NOMO-1 treated with DMSO at 0.1 percent for 48 hours (cell line): ENCODE data around the gene VPS8.
A peak's percentile ranks its signal among the peaks of the same experiment; 100 is the strongest.

Source experiments
- DNase-seq: peaks from one replicate; lab custom pipeline; 2025; ENCODE audit not compliant: unreplicated experiment; lab: John Stamatoyannopoulos, UW

Gene VPS8

DNA sequence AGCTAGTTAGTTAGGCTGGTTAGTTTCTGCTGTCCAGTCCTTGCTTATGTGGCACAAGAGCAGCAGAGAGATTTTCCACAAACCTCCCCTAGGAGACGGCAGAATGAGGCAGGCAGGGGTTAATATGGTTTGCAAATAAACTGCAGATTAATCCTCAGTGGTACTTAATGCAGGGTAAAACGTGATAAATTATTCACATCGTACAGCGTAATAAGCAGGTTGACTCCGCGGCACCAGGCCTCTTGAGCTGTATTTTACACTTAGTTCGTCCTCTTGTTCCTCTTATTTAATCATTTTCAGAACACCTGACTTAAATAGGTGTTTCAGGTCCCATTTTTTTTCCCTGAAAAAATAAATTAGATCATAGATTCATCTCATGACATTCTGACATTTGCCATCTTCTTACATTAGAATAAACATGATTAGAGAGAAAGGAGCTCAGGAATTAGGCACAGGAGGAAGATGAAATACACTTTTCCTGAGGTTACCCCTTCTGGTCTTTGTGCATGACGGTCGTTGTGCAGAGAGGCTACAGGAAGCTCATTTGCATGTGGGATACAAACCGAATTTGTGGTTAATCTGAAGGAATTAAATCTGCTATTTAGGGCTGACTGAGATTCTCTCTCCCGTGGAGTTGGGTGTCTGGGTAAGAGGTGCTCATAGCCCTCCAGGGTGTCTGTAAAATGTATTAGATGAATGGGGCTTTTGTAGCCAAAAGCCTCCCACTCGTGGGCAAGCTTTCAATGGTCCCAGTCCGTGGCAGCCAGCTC lies 27.1 kb upstream of the VPS8 start:
- peak; percentile 47 for DNase-seq

DNA sequence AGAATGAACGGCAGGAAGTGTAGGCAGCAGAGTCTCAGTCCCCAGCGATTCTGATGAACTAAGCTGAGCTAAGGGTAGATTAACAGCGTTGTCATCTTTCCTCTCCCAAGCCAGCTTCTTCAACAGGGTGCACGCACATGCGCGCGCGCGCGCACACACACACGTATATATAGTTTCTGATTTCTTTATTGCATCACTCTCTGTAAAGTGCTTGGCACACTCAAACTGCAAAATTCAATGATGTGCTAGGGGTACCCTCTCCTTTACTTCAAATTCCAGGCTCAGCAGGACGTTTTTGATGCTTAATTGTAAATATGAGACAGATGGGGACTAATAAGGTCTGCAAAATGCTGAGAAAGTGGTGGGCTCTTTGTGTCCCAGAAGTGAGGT lies 26.1 kb upstream of the VPS8 start:
- peak; percentile 42 for DNase-seq

DNA sequence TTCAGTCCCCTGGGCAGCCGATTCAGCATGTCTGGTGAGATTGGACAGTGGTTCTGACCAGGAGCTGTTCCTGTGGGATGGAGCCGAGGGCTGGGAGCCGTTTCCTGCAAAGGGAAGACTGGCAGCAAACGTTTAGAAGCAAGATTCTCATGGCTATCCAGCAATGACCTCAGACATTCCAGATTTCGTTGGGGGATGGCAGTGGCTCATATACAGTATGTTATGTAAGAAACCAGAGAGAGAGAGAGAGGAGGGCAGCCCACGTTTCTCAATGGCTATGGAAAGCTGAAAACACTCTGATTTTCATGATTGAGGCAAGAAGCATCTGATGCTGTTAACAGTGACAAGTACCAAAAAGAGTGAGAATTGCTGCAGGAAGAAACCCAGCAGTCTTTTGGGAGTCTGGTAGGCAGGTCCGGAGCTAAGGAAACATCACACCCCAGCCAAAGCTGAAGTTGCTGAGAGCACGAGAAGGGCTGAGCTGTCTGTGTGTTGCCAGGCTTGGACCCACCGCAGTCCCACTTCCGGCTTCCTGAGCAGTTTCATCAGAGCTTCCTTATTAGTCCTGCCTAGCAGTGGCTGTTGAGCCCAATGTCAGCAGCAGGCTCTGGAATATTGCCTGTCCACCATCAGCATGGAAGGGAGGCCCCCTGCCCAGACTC lies 25.6 kb upstream of the VPS8 start:
- peak; percentile 85 for DNase-seq

DNA sequence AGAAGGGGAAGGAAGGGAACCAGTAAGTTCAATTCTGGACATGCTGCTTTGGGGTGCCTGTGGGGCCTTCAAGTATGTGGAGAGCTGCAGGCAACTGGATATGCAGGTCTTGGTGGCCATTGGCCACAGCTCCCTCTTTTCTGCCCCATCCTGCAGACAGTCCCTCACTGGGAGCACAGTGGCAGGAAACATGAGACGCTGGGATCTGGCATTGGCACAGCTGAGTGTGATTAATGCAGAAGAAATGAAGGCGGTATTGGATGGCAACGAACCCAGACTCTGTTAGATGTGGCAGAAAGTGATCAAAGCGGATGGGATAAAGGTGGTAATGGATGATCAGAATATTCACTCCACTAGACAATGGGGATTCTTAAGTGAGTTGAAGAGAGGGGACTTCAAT lies 23.2 kb upstream of the VPS8 start:
- no peak for DNase-seq

DNA sequence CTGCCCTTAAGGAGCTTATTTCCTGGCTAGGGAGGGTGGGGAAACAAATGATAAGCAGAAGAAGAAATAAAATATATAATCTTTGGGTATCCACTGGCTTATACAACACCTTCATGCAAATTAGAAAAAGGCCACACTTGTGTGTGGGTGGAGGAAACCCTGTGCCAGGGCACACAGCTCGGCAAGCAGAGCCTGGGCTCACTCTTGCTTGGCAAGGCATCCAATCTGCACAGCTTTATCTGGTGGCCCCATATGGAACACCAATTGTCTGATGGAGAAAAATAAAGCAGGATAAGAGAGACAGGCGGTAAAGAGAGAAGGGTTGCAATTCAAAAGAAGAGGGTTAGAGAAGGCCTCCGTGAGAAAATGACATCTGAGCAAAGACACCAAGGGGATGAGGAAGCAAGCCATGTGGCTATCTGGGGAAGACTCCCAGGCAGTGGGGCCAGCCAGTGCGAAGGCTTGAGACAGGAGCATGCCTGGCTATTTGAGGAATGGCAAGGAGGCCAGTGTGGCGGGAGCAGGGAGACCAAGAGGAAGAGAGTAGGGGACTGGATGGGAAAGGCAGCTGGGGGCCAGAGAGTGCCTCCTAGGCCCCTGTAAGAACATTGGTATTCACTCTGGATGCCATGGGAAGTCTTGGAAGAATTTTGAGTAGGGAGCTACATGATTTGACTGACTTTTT lies 22.5 kb upstream of the VPS8 start:
- no peak for DNase-seq

DNA sequence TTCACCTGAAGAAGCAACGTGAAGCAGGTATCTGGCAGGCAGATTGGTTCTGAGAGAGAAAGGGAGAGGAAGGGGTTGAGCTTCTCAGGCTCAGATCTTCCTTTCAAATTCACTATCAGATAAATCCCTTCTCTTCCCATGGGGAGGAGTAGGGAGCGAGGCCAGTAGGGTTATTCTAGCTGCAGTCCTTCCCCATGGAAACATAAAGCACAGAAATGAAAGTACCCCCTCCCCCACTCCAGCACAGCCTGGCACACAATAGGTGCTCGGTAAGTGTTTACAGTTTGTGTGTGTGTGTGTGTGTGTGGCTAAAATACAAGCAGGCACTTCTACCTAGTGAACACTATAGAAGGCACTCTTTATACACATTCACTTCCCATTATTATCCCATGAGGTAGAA lies 20.8 kb upstream of the VPS8 start:
- DNase-seq, result no peak

DNA sequence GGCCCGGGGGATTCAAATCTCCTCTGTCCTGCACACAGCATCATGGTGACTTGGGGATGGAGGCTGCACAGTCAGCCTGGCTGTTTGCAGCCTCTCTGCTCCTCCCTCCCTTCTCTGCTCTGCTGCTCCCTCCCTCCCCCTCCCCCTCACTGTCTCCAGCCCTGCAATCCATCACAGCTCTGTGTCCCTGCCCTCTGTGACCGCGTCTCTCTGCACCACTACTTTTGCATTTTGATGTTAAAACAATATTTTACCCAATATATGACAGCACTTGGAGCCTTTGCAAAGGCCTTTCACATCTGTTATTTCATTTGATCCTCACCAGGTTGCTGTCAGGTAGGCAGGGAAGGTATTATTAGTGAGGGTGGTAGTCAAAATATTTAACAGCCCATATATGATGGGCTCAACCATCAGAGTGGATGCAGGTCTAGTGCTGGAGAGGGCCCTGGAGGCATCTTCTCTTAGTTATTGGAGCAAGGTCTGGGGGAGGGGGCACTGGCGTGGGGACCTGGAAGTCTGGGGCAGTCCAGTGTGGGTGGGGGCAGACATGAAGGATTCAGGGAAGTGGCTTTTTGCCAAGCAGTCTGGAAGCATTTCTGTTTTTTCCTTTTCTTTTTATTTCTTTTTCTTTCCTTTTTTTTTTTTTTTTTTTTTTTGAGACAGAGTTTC lies 16.3 kb upstream of the VPS8 start:
- no peak for DNase-seq

DNA sequence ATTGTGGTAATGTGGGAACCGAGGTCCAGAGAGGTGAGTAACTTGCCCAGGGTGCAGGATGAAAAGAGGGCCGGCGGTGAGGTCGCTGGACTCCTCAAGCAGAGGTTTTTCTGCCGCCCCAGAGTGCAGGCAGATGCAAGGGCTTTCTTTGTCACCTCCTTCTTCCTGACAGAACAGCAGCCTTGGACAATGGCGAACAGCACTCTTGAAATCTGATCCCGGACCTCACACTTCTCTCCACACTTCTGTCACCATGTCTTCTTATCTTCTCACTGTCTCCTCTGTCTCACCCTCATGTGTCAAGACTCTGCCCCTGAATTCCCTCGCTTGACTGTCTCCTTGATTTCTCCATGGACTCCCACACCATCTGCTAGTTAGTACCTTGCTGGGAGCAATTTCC lies 15.4 kb upstream of the VPS8 start:
- no peak for DNase-seq

DNA sequence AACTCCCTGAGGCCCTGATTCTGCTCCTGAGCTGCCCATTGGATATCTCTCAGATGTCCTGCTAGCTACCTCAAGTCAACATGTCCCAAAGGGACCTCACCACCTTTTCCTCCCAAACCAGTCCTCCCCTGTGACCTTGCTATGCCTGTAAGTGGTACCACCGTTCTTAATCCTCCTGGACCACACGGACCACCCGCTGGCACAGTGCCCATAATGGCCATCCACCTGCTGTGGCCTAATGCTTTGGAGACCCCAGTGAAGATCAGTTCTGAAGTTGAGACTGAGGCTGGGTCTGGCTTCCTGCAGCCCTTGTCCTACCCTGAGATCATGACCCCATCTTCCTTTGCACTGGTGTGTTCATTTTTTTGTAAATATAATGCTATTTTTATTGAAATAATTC lies 15.0 kb upstream of the VPS8 start:
- no peak for DNase-seq

DNA sequence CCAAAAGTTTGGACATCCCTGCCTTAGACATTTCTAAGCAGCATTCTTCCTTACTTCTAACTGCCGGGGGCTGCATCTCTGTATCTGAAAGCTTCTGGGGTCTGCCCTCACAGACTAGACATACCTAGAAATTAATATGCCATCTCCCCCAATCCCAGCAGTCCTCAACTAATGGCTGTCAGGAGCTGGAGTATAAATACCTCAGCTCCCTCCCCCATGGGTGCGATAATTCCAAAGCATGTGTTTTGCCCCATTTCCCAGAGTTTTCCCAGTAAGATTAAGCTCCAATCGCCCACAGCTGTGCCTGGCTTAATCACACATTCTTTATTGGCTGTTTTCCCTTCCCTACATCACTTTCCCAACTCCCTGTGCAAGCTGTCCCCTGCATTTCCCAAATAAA lies 13.8 kb upstream of the VPS8 start:
- DNase-seq, result no peak

DNA sequence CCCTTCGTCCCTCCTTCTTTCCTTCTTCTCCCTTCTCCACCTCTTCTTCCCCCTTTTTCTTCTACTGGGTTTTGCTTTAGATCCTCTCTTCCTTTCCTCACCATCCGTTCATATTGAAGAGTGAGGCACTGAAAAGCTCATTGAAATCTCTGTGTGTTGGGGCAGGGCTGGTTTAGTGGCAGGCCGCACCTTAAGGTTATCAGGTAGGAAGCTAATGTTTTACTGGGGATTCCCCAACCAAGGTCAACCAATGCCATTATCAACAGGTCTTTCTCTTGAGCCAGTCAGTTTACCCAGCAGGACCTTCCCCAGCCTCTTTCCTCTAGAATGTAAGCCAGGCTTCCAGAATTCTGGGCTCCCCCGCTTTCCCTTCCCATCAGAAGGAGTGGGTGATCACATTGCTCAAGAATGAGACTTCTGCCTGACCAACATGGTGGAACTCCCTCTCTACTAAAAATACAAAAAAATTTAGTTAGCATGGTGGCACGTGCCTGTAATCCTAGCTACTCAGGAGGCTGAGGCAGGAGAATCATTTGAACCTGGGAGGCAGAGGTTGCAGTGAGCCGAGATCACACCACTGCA lies 11.5 kb upstream of the VPS8 start:
- DNase-seq, result no peak

DNA sequence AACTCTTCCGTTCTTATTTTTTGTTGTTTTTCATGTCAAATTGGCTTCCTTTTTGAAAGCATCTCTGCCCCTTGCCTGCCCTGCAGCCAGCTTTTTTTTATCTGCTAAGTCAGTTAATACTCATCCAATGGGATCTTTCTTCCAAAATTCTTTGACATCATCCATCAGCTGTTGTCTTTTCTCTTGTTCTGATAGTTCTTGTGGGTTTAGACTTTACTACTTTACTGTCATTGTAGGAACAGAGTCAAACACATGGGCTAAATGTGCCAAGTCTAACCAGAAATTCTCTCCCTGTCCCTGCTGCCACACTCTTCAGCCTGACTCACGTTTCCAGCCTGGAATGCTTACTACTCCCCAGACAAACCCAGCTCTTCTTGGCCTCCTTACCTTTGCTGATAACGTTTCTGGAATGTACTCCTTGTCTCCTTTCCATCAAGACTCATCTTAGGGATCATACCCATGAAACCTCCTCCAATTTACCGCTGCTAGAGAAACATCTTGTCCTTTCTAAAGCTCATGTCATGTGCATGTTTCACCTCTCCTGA lies 10.7 kb upstream of the VPS8 start:
- DNase-seq, result no peak

DNA sequence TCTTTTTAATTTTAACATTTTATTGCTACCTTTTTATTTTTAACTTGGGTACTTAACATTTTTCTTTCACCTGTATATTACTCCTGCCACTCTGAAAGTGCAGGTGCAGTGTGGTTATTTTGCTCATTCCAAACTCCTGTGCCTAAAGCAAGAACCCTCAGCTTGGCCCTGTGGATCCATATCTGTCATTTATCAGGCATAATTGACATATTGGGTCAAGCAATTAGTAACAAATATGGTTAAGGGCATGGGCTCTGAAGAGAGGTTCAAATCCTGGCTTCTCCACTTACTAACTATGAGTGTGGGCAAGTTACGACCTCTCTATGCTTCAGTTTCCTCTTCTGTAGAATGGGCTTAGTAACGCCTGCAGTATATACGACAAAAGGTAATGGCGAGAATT lies 9.8 kb upstream of the VPS8 start:
- DNase-seq, result no peak

DNA sequence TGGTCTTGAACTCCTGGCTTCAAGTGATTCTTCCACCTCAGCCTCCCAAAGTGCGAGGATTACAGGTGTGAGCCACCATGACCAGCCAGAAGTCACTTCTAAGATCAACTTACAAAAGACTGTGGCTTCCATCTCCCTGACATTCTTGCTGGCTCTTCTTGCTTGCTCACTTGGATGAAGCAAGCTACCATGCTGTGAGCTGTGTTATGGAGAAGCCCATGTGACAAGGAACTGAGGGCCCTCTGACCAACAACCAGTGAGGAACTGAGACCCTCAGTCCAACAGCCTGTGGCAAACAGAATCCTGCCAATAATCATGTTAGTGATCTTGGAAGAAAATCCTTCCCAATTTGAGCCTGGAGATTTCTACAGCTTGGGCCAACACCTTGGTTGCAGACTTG lies 7.2 kb upstream of the VPS8 start:
- DNase-seq, result no peak

DNA sequence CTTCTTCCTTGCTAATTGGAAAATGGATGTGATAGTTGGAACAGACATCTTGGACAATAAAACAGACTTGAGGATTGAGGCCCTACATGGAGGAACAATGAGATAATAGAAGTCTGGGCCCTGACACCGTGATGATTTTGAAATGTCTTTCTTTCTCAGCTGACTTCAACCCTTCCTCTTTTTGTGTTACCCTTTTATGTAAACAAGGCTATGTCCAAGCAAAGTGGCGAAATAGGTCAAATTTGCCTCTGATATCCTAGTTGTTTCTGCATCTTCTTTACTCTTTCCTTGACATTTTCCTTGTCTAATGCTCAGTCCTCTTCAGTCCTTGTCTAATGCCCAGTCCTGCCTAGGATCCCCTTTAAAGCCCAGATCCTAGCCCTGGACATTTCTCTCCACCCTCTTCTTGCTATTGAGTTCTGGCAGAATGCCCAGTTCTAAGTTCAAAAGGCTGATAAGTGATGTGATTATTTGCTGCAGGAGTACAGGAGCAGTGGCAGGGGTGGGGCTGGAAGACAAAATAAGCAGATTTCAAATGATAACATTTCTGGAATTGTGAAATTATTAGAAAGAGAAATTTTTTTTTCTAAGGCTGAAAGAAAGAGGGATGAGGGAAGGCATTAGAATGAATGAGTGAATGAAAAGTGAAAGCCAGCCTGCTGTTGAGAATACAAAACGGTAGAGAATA lies 6.5 kb upstream of the VPS8 start:
- peak; percentile 97 for DNase-seq

DNA sequence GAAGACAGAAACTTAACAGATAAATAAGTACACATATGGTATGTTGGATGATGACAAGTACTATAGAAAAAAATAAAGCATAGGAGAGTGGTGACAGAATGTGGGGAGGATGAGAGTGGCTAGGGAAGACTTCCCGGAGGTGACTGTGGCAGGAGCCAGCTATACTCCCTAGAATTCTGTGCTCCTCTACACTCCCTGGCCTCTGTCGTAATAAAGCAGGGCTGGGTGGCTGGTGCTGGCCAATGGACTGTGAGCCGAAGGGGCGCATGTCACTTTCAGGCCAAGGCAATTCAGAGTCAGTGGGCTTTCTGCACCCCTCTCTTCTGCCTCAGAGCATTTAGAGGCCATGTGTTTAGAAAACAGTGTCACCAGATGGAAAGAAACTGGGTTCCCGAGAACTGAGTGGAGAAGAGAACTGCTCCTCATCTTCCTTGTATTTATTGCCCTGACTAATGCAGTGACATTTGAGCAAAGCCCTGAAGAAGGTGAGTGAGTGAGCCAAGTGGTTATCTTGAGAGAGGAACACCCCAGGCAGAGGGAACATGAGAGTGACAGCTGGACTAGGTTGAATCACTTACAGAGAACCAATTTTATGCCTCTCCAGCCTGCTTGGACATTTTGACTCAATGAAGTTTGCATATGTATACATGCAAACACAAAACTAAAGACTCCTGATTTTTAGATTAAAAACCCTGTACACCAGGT lies 5.2 kb upstream of the VPS8 start:
- no peak for DNase-seq

DNA sequence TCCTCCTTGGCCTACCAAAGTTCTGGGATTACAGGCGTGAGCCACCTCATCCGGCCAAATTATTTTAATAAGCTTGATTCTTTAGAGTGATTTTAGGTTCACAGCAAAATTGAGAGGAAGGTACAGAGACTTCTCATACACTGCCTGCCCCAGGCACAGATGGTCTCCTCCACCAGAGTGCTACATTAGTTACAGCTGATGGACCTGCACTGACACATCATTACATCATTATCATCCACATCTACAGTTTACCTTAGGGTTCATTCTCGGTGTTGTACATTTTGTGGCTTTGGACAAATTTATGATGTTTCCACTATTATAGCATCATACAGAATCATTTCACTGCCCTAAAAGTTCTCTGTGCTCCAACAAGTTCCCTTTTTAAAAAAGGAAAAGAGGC lies 4.4 kb upstream of the VPS8 start:
- no peak for DNase-seq

DNA sequence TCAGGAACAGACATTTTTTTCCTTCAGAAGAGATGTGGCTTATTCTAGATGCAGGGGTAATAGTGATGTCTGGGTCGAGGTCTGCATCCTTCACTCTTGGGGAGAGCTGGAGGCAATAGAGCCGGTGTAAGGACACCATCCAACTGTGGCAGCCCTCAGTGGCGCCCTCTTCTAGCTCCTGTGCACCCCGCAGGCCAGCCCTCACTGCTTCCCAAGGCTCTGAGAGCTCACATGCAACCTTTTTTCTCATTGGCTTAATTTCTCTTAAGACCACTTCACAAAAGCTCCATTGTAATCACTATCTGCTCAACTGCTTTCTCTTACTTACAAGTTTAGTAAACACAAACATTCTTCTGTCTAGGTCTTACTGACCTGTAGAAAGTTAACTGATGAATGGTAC lies 3.9 kb upstream of the VPS8 start:
- DNase-seq, result no peak

DNA sequence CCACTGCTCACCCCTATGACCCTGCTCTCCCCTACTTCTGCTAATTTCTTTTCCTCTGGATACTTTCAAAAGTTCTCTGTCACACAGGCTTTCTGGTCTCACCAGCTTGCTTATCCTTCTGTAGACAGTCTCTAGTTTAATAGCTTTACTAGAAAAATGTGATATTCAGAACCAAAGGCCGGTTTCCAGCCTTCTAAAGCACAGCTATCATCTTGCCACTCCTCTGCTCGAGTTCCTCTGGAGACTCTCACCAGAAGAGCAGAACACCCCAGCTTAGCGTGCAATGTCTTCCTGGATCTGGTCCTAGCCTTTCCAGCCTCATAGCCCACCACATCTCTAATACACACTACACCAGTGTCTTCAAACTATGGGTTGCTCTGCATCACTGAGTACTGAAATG lies 1.8 kb upstream of the VPS8 start:
- no peak for DNase-seq

DNA sequence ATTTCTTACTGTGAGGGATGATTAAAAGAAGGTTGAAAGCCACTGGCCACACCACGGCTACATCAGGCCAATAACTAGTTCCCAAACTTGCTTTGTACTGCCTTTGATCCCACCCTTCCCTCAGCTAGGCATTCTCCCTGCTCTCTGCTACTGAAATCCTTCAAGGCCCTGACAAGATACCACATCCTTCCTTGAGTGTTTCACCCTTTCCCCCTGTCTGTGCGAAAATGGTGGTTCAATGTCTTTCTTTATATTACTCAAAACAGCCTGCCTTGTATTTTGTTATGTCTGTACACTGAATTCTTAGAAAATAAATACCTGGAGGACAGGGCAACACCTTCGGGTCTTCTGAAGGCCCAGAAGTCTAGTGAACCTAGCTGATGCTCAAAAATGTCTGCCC lies 932 bp upstream of the VPS8 start:
- DNase-seq, result no peak
